CD4-positive, alpha-beta T cell (primary cell): Measurements from ENCODE around the gene NKD1. TPM values are rescaled to one million over a fixed set of nuclear protein-coding genes. Genes with fewer than 3 reads are reported as not detected.

Experiments
- ATAC-seq: fragments of 200-7000 bp; cut with Tn5 transposase; one replicate; pipeline ENCODE4 v1.10.0; 2022; ENCODE audit warnings: mild to moderate bottlenecking; ENCODE audit not compliant: poor library complexity
- CTCF ChIA-PET: fragments of 350-600 bp; sonication (Branson Sonifier 250); formaldehyde crosslinking; loops from one replicate; lab custom pipeline; 2021; ENCODE audit warnings: antibody characterized with exemption, inconsistent platforms; lab: Charles Lee
- POLR2A ChIA-PET: fragments of 350-600 bp; sonication (Branson Sonifier 250); formaldehyde crosslinking; loops from one replicate; lab custom pipeline; 2021; ENCODE audit warnings: antibody characterized with exemption, inconsistent platforms; lab: Charles Lee
- DNase-seq, 14 experiments: peaks; one replicate each; pipeline ENCODE4 v3.0.0-alpha.2; 2013 to 2020; ENCODE audit warnings: mixed read lengths in 2 of 14
- H3K27ac ChIP-seq, 2 donors: one replicate each; pipeline versions ENCODE4 v1.5.1 to v1.7.0; 2013; ENCODE audit warnings: low read length in 2 of 2, low read depth in 1 of 2, mild to moderate bottlenecking in 1 of 2
- H3K27me3 ChIP-seq, 2 experiments: 1 replicate in 1 of 2; 2 replicates in 1 of 2; pipeline versions ENCODE4 v1.6.1 to v1.7.0; 2013; ENCODE audit warnings: low read length in 2 of 2, control low read depth in 1 of 2, mild to moderate bottlenecking in 1 of 2, moderate library complexity in 1 of 2; ENCODE audit not compliant: insufficient read depth in 2 of 2, control insufficient read depth in 1 of 2
- H3K36me3 ChIP-seq: one replicate; pipeline ENCODE4 v1.6.1; 2013; ENCODE audit warnings: low read length, control low read depth; ENCODE audit not compliant: insufficient read depth
- H3K4me1 ChIP-seq: one replicate; pipeline ENCODE4 v1.6.1; 2013; ENCODE audit warnings: low read length, control low read depth; ENCODE audit not compliant: insufficient read depth
- H3K4me3 ChIP-seq: one replicate; pipeline ENCODE4 v1.5.1; 2013; ENCODE audit warnings: mild to moderate bottlenecking, low read length, moderate library complexity
- H3K9me3 ChIP-seq, 2 experiments: 1 replicate in 1 of 2; 2 replicates in 1 of 2; pipeline versions ENCODE4 v1.6.1 to v1.7.0; 2013; ENCODE audit warnings: low read length in 2 of 2, mild to moderate bottlenecking in 2 of 2, control low read depth in 1 of 2, moderate library complexity in 1 of 2; ENCODE audit not compliant: control insufficient read depth in 1 of 2, insufficient read depth in 1 of 2
- H3K27ac Mint-ChIP-seq: one replicate; pipeline ENCODE4 v1.8.0; 2020; ENCODE audit warnings: mixed read lengths
- H3K27me3 Mint-ChIP-seq: one replicate; pipeline ENCODE4 v1.8.0; 2021; ENCODE audit warnings: mixed read lengths
- H3K36me3 Mint-ChIP-seq: one replicate; pipeline ENCODE4 v1.8.0; 2021; ENCODE audit warnings: low read depth, mixed read lengths
- H3K4me1 Mint-ChIP-seq: one replicate; pipeline ENCODE4 v1.8.0; 2021; ENCODE audit warnings: low read depth, mixed read lengths
- H3K4me3 Mint-ChIP-seq: one replicate; pipeline ENCODE4 v1.8.0; 2020; ENCODE audit warnings: mild to moderate bottlenecking, mixed read lengths
- H3K9me3 Mint-ChIP-seq: one replicate; pipeline ENCODE4 v1.8.0; 2020; ENCODE audit warnings: mixed read lengths
- intact Hi-C, 2 experiments: fragments of 100-400 bp; cut with DNase I in 1 of 2; cut with micrococcal nuclease in 1 of 2; formaldehyde crosslinking; loops; one replicate each; pipeline versions ENCODE4 v1.15.1 to v1.9.0; 2023 to 2025; cut with DNase I, micrococcal nuclease
- total RNA-seq, 174 experiments: library from RNA in 2 of 174; stranded (reverse) in 2 of 174; gene quantifications; one replicate each; pipeline ENCODE4 v1.2.3 and lab custom pipeline; 2021 to 2026
- TF ChIP-seq, protein P1 (sequence below): fragments of 200-600 bp; IDR thresholded peaks from one replicate; pipeline ENCODE4 v1.8.0; 2022; ENCODE audit warnings: antibody characterized with exemption, mild to moderate bottlenecking

Gene NKD1
- total RNA-seq, 2 experiments from 2014 or later = 6.1 to 9.8 TPM

DNA sequence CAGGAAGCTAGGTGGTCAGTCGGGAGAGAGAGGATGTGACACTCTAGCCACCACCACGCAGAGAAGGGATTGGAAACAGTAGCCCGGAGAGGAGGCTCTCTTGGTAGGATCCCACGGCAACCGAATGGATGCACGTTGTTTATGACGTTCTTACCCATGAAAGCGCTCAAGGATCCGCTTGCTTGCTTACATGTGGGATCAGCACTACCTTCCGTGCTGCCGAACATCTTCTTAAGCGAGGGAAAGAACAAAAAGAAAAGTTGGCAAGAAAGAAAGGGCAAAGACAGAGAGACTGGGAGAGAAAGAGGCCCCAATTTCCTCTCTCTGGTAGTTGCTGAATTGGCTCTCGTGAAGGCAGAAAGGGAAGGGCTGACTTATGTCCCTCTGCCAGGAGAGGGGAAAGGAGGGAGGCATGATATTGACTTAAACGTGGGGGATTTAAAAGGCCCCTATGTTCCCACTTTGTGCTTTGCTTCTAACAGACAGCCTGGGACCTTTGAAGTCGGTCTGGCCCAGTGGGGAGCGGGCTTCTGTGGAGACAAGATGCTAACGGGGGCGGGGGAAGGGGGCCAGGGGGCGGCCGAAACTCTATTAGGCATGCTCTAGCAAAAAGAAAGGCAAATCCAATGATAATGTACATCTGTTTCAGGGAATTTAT is 97.5 kb downstream of the NKD1 start:
- peaks cover 4% of the 10 kb centered on the region for H3K4me1 ChIP-seq
- Mint-ChIP-seq H3K4me1 (peaks cover 6% of the 10 kb centered on the region), H3K4me3 (no peak overlapping the region), H3K36me3 (peaks cover 4% of the 10 kb centered on the region), H3K27me3 (no peaks in the 10 kb centered on the region), H3K9me3 (no peaks in the 10 kb centered on the region), H3K27ac (no peak overlapping the region)
- TF ChIP-seq, protein P1, sequence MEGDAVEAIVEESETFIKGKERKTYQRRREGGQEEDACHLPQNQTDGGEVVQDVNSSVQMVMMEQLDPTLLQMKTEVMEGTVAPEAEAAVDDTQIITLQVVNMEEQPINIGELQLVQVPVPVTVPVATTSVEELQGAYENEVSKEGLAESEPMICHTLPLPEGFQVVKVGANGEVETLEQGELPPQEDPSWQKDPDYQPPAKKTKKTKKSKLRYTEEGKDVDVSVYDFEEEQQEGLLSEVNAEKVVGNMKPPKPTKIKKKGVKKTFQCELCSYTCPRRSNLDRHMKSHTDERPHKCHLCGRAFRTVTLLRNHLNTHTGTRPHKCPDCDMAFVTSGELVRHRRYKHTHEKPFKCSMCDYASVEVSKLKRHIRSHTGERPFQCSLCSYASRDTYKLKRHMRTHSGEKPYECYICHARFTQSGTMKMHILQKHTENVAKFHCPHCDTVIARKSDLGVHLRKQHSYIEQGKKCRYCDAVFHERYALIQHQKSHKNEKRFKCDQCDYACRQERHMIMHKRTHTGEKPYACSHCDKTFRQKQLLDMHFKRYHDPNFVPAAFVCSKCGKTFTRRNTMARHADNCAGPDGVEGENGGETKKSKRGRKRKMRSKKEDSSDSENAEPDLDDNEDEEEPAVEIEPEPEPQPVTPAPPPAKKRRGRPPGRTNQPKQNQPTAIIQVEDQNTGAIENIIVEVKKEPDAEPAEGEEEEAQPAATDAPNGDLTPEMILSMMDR = no peak
- H3K4me3 ChIP-seq = no peak overlapping the region
- DNase-seq (no peak), ATAC-seq (no peak)
- intact Hi-C loops = loop anchor here in 1 of 2 experiments (5.0 kb wide), 1 partner anchor 273 kb away; no protein-coding TSS in a partner anchor
- ChIA-PET CTCF (interaction anchor here (1.0 to 1.2 kb wide), 2 partner anchors 20 to 161 kb away, joined by 3 to 12 read pairs; no protein-coding TSS in a partner anchor), POLR2A (interaction anchor here (1.2 kb wide), 1 partner anchor 318 kb away, joined by 7 read pairs; no protein-coding TSS in a partner anchor)
- H3K27ac ChIP-seq = no peak overlapping the region
- no peaks in the 10 kb centered on the region for H3K27me3 ChIP-seq
- H3K9me3 ChIP-seq = no peaks in the 10 kb centered on the region
- H3K36me3 ChIP-seq = no peaks in the 10 kb centered on the region

DNA sequence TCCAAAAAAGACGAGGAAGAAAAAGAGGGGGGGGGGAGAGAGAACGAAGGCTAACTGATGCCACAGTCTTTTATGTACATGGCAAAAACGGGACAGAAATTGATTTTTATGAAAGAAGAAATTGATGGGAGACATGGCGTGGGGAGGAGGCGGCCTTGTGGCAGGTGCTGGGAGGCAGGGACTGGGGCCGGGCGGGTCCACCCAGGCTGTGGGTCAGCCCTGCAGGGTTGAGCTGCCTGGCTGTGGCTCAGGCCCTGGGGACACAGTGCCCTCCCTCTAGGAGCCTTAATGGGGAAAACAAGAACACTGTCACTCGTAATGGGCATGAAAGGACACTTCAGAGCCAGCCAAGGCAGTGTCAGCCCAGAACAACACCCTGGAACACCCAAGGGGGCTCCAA is 98.1 kb downstream of the NKD1 start:
- Histone ChIP-seq H3K27me3 (no peaks in the 10 kb centered on the region), H3K27ac (no peak overlapping the region), H3K4me3 (no peak overlapping the region), H3K4me1 (peaks cover 4% of the 10 kb centered on the region), H3K36me3 (no peaks in the 10 kb centered on the region), H3K9me3 (no peaks in the 10 kb centered on the region)
- DNase-seq (no peak), ATAC-seq (no peak)
- no peak overlapping the region for H3K4me3 Mint-ChIP-seq
- ChIA-PET POLR2A (no interaction called here), CTCF (no interaction called here)
- no peaks in the 10 kb centered on the region for H3K9me3 Mint-ChIP-seq
- TF ChIP-seq, protein P1 = no peak
- intact Hi-C loops = loop anchor here in 1 of 2 experiments (5.0 kb wide), 1 partner anchor 274 kb away; no protein-coding TSS in a partner anchor
- no peak overlapping the region for H3K27ac Mint-ChIP-seq
- H3K4me1 Mint-ChIP-seq = peaks cover 6% of the 10 kb centered on the region
- H3K27me3 Mint-ChIP-seq = no peaks in the 10 kb centered on the region
- H3K36me3 Mint-ChIP-seq = peaks cover 4% of the 10 kb centered on the region

DNA sequence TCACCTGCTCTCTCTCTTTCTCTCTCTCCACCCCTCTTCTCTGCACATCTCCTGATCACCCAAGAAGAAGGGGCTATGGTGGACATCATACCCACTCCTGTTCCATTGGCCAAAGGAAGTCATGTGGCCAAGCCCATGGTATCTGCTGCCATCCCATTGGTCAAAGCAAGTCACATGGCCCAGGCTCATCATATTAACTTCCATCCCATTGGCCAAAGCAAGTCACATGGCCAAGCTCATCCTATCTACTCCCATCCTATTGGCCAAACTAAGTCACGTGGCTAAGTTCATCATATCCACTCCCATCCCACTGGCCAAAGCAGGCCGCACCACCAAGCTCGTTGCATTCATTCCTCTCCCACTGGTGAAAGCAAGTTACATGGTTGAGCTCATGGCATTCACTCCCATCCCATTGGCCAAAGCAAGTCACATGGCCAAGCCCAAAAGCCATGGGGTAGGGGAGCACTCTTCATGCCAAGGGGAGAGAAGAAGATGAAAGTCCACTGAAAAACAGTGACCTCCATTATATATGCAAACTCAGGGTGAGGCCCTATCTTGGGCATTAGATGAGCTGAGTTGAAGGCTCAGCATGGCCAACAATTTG is 103.7 kb downstream of the NKD1 start:
- no peak overlapping the region for H3K27ac Mint-ChIP-seq
- ChIA-PET CTCF (no interaction called here), POLR2A (interaction anchor here (1.2 kb wide), 1 partner anchor 10 kb away, joined by 3 read pairs; no protein-coding TSS in a partner anchor)
- no peaks in the 10 kb centered on the region for H3K9me3 Mint-ChIP-seq
- intact Hi-C loops = no loop called here
- H3K36me3 Mint-ChIP-seq = peaks cover 4% of the 10 kb centered on the region
- no peaks in the 10 kb centered on the region for H3K27me3 Mint-ChIP-seq
- no peak for DNase-seq
- H3K4me3 ChIP-seq = no peak overlapping the region
- no peaks in the 10 kb centered on the region for H3K27me3 ChIP-seq
- ATAC-seq = no peak
- H3K27ac ChIP-seq = no peak overlapping the region
- no peaks in the 10 kb centered on the region for H3K4me1 Mint-ChIP-seq
- TF ChIP-seq, protein P1 = no peak
- no peaks in the 10 kb centered on the region for H3K4me1 ChIP-seq
- H3K9me3 ChIP-seq = no peaks in the 10 kb centered on the region
- H3K36me3 ChIP-seq = peaks cover 2% of the 10 kb centered on the region
- H3K4me3 Mint-ChIP-seq = no peak overlapping the region
